HUES64 (cell line): ENCODE data around the gene PAFAH2.
"Not testable (repeated sequence)": the region's sequence is repeated elsewhere in the genome, so short reads cannot be mapped to it uniquely, and the experiment has no call there.

Experiments
- H3K27ac ChIP-seq: 2 replicates; pipeline ENCODE4 v1.7.0; 2013; ENCODE audit warnings: low read depth, low read length, inconsistent platforms
- H3K27me3 ChIP-seq: 2 replicates; pipeline ENCODE4 v1.6.1; 2013; ENCODE audit warnings: mild to moderate bottlenecking, low read length; ENCODE audit not compliant: insufficient read depth
- H3K36me3 ChIP-seq: 2 replicates; pipeline ENCODE4 v1.6.1; 2013; ENCODE audit warnings: mild to moderate bottlenecking, low read length; ENCODE audit not compliant: insufficient read depth
- H3K4me1 ChIP-seq: 2 replicates; pipeline ENCODE4 v1.6.1; 2013; ENCODE audit warnings: mild to moderate bottlenecking, low read length, moderate library complexity; ENCODE audit not compliant: insufficient read depth
- H3K4me3 ChIP-seq: 2 replicates; pipeline ENCODE4 v1.5.1; 2013; ENCODE audit warnings: mild to moderate bottlenecking, low read length, moderate library complexity
- H3K9ac ChIP-seq: 2 replicates; pipeline ENCODE4 v1.6.1; 2013; ENCODE audit warnings: mild to moderate bottlenecking, low read depth, low read length
- H3K9me3 ChIP-seq: 2 replicates; pipeline ENCODE4 v1.6.1; 2013; ENCODE audit warnings: low read depth, low read length; ENCODE audit not compliant: insufficient read depth
- WGBS: fragments of 150-250, 120-280 bp; methylation state at CpG from one replicate; pipeline ENCODE4 v1.1.7; 2013; ENCODE audit warnings: missing lambda C conversion rate; 5-methylcytosine and 5-hydroxymethylcytosine counted together

PAFAH2 gene

GRCh38 chr1:25990702-25991395, 7.0 kb downstream of the PAFAH2 start:
- Histone ChIP-seq H3K9ac (no peak overlapping the region), H3K4me3 (no peak overlapping the region), H3K27ac (no peak overlapping the region), H3K36me3 (peaks cover 19% of the 10 kb centered on the region), H3K4me1 (0 out of 2 replicates have a peak, but pooled peaks cover 3% of the 10 kb centered on the region), H3K27me3 (no peaks in the 10 kb centered on the region), H3K9me3 (no peaks in the 10 kb centered on the region)
- 84% methylated on average over 15 of the region's 15 CpGs for WGBS

DNA sequence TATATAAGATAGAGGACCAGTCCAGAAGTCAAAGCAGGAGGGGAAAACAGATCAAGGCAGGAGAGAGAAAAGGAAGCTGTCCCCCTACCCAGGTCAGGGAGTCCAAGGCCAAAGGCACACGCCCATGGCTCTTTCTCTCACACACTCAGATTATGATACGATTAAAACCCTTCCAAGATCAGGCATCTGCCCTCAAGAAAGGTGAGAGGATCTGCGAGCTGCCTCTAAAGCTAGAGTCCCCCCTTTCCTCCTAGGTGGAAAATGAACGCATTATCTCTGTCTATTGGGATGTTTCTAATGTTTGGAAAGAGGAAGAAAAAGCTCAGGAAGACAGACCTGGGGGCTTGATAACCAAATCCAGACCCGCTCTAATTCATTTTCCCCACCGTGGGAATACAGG, 7.6 kb downstream of the PAFAH2 start:
- Histone ChIP-seq H3K27ac (no peak overlapping the region), H3K9ac (no peak overlapping the region), H3K4me3 (no peak overlapping the region), H3K36me3 (peaks cover 25% of the 10 kb centered on the region), H3K9me3 (no peaks in the 10 kb centered on the region), H3K4me1 (0 out of 2 replicates have a peak, but pooled peaks cover 3% of the 10 kb centered on the region), H3K27me3 (no peaks in the 10 kb centered on the region)
- 92% methylated on average over 6 of the region's 6 CpGs for WGBS

DNA sequence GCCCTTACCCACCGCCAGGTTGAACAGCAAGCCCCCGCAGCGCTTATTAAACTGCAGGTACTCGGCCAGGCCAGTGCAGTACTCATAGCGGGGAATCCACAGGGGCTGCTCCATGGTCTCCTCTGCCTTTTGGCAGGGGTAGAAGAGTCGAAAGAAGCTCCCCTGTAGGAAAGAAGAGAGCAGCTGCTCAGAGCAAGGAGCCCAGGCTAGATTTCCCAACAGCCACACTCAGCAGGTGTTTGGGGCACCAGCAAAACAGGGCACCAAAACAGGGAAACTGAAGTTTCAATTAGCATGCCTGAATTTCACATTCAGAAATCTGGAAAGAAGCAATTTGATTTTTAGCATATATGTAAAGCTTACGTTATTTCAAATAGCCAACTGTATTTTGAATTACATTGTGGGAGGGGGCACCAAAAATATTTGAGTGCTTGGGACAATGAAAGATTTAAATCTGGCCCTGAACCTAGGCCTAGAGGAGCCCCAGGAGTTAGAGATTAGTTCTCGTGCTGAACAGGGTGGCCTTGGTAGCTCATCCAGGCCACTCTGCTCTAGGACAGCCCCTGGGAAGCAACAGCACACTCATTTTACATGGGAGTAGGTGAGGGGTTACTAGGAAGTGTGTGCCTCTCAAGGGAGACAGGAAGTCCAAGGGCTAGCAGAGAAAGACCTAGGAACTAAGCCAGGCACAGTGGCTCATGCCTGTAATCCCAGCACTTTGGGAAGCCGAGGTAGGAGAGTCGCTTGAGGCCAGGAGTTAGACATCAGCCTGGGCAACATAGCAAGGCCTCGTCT, 8.2 kb downstream of the PAFAH2 start:
- Histone ChIP-seq H3K4me3 (no peak overlapping the region), H3K9ac (no peak overlapping the region), H3K9me3 (no peaks in the 10 kb centered on the region), H3K4me1 (0 out of 2 replicates have a peak, but pooled peaks cover 3% of the 10 kb centered on the region), H3K27me3 (no peaks in the 10 kb centered on the region), H3K27ac (no peak overlapping the region), H3K36me3 (peaks cover 28% of the 10 kb centered on the region)
- WGBS: 91% methylated on average over 10 of the region's 11 CpGs

DNA sequence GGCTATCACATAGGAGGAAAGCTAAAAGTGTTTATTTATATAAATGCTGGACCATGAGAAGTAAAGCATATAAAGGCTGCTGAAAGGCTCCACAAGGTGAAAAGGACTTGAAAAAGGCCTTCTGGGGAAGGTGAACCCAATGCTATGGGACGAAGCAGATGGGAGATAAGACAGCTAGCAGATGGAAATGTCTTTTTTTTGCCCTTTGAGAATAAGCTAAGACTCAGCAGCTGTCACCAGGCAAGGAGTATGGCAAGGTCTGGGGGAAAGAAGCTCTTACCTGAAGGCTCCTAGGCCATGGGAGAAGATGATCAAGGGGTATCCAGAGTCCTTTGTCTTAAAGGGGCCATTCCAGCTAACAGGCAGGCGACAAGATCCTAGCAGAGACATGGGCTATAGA, 9.9 kb downstream of the PAFAH2 start:
- Histone ChIP-seq H3K27ac (no peak overlapping the region), H3K4me3 (no peak overlapping the region), H3K36me3 (peaks cover 44% of the 10 kb centered on the region), H3K9me3 (no peaks in the 10 kb centered on the region), H3K9ac (no peak overlapping the region), H3K27me3 (no peaks in the 10 kb centered on the region), H3K4me1 (no peaks in the 10 kb centered on the region)
- WGBS: 93% methylated on average over 2 of the region's 2 CpGs

- H3K36me3 ChIP-seq: peaks cover 55% of the 10 kb centered on the region
Observed at GRCh38 chr1:25986773-25987172, 11.1 kb downstream of the PAFAH2 start.

DNA sequence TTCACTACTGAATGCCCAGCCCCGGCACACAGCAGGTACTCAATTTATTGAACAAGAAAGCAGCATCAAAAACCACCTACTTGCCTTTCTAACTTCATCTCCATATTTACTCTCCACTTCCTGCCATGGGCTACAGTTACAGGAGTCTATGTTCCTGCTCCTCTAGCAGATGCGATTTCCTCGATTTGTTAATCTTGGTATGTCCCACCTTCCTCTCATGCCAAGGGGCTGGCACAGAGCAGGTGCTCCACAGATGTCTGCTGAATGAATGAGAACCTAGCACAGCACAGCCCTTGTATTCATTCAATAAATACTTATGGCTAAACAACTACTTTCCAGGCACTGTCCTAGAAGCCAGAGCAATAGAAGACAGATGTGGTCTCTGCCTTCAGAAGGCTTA, 12.2 kb downstream of the PAFAH2 start:
- Histone ChIP-seq H3K9ac (no peak overlapping the region), H3K4me3 (no peak overlapping the region), H3K36me3 (peaks cover 64% of the 10 kb centered on the region), H3K27ac (no peak overlapping the region), H3K9me3 (no peaks in the 10 kb centered on the region), H3K4me1 (no peaks in the 10 kb centered on the region), H3K27me3 (no peaks in the 10 kb centered on the region)
- WGBS: 94% methylated on average over 3 of the region's 3 CpGs

More at GRCh38 chr1:25986773-25987172, 11.1 kb downstream of the PAFAH2 start:
- H3K4me1 ChIP-seq, H3K4me3 ChIP-seq, H3K9ac ChIP-seq, H3K27me3 ChIP-seq, H3K27ac ChIP-seq, H3K9me3 ChIP-seq: not testable (repeated sequence)
- 95% methylated on average over 10 of the region's 10 CpGs for WGBS

DNA sequence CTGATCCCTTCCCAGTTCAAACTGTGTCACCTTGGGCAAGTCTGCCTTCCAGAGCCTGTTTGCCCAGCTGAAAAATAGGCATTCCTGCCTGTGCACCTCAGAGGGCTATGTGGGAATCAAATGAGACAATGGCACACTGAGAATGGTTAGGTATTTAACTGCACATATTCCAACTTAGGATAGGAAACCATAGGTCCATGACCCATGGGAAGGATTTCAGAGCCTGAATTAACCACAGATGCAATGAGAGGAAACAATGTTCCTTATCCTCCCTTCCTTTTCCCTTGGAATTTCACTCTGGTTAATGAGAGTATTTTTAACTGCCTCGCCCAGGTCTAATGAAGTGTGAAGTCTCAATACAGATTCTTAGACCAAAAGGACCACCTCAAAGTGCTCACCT, 12.7 kb downstream of the PAFAH2 start:
- Histone ChIP-seq H3K9ac (no peak overlapping the region), H3K27ac (no peak overlapping the region), H3K36me3 (peaks cover 63% of the 10 kb centered on the region), H3K27me3 (no peaks in the 10 kb centered on the region), H3K9me3 (no peaks in the 10 kb centered on the region), H3K4me3 (no peak overlapping the region), H3K4me1 (no peaks in the 10 kb centered on the region)
- no CpG with 5 or more reads among the region's 1 CpG for WGBS

- Histone ChIP-seq H3K4me3 (no peak overlapping the region), H3K9ac (no peak overlapping the region), H3K27me3 (no peaks in the 10 kb centered on the region), H3K27ac (no peak overlapping the region), H3K4me1 (no peaks in the 10 kb centered on the region), H3K36me3 (peaks cover 70% of the 10 kb centered on the region), H3K9me3 (no peaks in the 10 kb centered on the region)
- WGBS: 95% methylated on average over 7 of the region's 7 CpGs
Observed at GRCh38 chr1:25979210-25979609, 18.7 kb downstream of the PAFAH2 start.

- H3K36me3 ChIP-seq: peaks cover 70% of the 10 kb centered on the region
- H3K27me3 ChIP-seq: no peaks in the 10 kb centered on the region
- H3K9me3 ChIP-seq: no peaks in the 10 kb centered on the region
- no peak overlapping the region for H3K4me3 ChIP-seq
- H3K9ac ChIP-seq: no peak overlapping the region
- no peak overlapping the region for H3K27ac ChIP-seq
- H3K4me1 ChIP-seq: no peaks in the 10 kb centered on the region
- WGBS: 95% methylated on average over 2 of the region's 2 CpGs
Observed at GRCh38 chr1:25978403-25978802, 19.5 kb downstream of the PAFAH2 start.

- no peaks in the 10 kb centered on the region for H3K4me1 ChIP-seq
- H3K9me3 ChIP-seq: no peaks in the 10 kb centered on the region
- no peak overlapping the region for H3K27ac ChIP-seq
- no peak overlapping the region for H3K9ac ChIP-seq
- H3K4me3 ChIP-seq: no peak overlapping the region
- peaks cover 70% of the 10 kb centered on the region for H3K36me3 ChIP-seq
- H3K27me3 ChIP-seq: no peaks in the 10 kb centered on the region
- WGBS: 98% methylated on average over 5 of the region's 5 CpGs
Observed at GRCh38 chr1:25977801-25978200, 20.1 kb downstream of the PAFAH2 start.

GRCh38 chr1:25973610-25974321, 24.1 kb downstream of the PAFAH2 start:
- Histone ChIP-seq H3K9ac (no peak overlapping the region), H3K36me3 (peaks cover 63% of the 10 kb centered on the region), H3K4me1 (no peaks in the 10 kb centered on the region), H3K27ac (no peak overlapping the region), H3K4me3 (no peak overlapping the region), H3K27me3 (no peaks in the 10 kb centered on the region), H3K9me3 (no peaks in the 10 kb centered on the region)
- 94% methylated on average over 6 of the region's 6 CpGs for WGBS
